Measurements from ENCODE around the gene GH1.
"Not testable (repeated sequence)": the region's sequence is repeated elsewhere in the genome, so short reads cannot be mapped to it uniquely, and the experiment has no call there.

GH1 gene

DNA sequence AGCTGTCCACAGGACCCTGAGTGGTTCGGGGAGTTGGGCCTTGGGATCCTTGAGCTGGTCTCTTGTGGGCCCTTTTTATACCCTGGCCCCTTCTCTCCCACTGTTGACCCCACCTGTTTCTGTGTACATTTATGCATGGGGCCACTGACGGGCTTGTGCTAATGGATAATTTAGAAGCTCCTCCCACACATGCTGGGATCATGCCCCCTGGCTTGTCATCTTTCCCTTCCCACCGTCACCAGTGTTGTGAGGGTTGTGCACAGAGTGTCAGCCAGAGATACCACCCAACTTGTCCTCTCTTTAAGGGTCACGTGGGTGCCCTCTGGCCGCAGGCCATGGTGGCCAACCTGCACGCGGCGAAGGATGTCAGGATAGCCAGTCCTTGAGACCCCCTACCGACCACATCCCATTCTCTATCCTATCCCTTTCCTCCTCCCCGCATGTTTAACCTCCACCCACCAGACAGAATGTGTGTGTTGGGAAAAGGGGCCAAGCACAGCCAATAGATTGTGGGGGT, at the start of gene GH1:
GH1 (minus strand) TSS at position 51 of the 517 bp plus-strand sequence. CDS start 63 bp downstream, outside the sequence.
- not testable (repeated sequence) for DNase-seq

DNA sequence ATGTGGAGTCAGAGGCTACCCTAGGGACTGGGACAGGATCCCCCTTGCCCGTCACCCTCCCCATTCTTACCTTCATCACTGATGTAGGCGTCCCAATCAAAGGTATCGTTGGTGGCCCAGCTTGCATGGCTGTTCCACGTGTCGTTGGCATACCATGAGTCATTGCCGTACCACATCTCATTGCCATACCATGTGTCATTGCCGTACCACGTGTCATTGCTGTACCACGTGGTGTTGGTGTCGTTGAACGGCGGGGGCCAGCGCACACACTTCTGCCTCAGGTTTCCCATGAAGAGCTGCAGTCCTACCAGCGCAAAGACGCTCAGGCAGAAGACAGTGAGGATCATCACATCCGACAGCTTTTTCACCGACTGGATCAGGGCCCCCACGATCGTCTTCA, 49.3 kb upstream of the GH1 start:
- DNase-seq: no peak

DNA sequence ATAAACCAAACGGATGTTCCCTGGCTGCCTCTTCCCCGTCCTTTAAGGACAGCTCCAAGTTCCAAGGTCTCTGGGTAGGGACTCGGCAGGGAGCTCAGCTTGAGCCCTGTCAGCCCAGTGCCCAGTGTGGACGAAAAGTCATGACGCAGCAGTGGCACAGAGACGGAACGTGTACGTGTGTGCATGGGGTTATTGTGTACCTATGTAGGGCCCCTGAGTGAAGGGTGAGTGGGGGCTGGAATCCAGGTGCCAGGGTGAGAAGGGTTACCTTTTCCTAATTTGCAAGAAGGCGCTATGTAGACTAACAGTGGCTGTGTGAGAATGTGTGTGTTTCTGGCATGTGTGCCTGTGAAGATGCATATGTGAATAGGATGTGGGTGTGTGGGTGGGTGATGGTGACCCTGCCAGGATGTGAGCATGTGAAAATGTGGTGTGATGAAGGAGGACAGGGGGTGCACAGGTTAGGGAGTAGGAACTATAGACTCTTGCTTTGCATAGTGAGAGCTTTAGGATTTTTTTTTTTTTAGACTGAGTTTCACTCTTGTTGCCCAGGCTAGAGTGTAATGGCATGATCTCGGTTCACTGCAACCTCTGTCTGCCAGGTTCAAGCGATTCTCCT, 48.1 kb upstream of the GH1 start:
- DNase-seq: no peak

DNA sequence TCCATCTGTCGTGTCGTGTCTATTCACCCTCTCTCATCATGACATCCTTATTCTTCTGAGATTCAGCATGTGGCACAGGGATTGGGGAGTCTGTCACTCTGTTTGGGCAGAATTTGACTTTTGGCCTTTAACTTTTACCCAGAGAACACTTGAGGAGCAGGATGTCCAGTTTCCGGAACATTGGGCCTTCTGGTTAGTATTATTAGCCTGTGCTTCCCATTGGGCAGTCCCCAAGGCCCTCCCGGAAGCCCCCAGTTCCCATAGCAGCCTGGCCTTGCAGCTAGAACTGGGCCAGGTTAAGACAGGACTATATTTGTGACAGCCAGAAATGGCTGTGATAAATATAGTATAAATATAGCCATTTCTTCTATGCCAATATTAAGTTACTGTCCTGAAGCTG, 44.5 kb upstream of the GH1 start:
- no peak for DNase-seq

DNA sequence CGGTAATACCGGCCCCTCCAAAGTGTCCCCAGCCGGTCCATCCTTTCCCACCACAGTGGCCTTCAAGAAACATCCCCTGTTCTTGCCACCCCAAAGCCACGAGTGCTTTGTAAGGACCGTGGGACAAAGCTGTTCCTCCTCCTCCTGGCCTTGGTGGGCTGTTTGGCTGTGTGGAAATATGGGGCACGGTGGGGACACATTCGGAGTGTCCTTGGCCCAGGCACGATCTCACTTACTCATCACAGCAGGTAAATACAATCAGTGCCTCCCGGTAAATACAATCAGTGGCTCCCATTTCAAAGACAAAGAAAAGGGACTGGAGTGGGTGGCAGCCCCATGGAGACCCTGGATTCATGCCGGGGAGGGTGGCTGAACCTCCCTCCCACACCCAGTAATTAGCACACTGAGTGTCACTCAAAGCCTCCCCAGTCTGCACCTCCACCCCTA, 43.7 kb upstream of the GH1 start:
- DNase-seq: no peak

DNA sequence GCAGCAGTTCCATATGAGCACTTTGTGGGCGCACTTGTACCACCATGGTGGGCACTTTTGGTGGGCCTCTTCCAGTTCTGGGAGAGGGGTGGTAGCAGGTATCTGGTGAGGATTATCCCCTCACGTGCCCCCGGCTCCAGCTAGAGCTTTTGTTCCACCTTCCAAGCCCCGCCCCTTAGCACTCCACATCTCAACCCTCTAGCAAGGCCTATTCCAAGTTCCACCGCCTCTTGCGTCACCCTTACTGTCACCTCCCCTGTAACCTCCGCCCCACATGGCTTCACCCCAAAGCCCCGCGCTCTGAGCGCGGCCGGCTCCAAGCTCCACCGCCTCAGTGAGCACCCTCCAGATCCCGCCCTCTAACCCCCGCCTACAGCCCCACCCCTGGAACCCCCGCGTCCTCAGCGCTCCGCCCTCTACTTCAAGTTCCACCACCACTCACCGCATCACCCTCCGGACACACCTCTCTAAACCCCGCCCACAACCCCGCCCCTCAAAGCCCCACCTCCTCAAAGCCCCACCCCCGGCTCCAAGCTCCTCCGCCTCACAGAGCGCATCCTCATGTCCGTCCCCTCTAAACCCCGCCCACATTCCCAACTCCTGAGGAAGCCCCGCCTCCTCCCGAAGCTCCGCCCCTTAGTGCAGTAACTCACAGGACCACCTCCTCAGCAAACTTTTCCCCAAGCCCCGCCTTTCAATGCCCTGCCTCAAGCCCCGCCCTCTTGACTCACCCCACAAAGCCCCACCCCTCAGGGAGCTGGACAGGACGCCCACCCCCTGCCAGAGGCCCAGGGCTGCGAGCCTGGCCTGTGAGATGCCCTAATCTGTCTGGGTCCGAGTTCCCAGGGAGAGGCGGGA, 42.9 kb upstream of the GH1 start:
- peak; percentile 9 to 14 for DNase-seq

DNA sequence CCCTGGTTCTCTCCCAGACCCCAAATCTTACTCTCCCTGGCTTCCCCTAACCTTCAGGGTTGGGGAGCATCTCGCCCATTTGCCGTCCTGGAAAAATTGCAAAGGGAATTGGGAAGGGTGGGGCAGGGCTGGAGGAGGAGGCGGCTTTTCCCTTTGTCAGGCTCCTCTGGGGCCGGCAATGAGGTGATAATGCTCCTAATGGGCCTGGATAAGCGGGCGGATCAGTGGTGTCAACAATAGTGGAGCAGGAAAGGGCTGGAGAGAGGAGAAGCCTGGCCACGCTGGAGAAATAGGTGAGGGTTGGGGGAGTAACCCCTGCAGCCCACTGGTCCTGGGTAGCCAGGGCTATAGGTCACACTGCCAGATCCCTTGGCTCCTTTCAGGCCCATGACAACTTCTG, 41.8 kb upstream of the GH1 start:
- DNase-seq: no peak

DNA sequence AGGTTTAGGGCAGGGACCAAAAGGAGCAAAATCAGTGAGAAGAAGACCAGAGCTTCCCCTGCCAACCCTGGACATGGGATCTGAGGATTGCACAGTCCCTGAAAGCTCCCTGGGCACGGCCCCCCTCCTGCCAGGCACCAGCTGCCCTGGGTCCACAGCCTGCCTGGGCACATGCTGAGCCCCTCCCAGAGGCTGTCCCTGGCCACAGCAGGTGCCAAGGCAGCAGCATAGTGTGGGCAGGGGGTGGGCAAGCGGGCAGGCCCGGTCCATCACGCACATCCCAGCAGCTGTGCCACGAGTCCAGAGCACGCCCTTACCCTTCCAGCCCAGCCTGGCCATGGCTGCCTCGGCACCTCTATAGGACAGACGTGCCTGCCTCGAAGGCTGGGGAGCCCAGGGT, 41.4 kb upstream of the GH1 start:
- no peak for DNase-seq

DNA sequence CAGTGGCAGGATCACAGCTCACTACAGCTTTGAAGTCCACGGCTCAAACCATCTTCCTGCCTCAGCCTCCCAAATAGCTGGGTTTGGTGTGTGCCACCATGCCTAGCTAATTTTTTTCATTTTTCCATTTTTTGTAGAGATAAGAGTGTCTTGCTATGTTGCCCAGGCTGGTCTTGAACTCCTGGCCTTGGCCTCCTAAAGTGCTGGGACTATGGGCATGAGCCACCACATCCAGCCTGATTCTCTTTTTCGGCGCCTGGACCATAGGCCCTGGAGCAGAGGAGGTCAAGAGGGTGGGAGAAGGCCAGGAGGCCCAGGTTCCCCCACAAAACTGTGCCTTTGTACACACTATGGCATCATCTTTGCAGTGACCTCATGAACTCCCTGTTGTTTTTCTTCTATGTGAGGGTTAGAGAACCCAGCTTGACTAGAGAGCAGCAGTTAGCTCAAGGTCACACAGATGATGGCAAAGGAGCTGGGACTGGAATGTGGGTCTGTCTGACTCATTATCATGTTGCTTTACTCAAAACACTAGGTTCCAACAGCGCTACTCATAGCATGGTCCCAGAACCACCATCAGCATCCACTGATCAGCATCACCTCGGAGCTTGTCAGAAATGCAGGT, 37.8 kb upstream of the GH1 start:
- no peak for DNase-seq

DNA sequence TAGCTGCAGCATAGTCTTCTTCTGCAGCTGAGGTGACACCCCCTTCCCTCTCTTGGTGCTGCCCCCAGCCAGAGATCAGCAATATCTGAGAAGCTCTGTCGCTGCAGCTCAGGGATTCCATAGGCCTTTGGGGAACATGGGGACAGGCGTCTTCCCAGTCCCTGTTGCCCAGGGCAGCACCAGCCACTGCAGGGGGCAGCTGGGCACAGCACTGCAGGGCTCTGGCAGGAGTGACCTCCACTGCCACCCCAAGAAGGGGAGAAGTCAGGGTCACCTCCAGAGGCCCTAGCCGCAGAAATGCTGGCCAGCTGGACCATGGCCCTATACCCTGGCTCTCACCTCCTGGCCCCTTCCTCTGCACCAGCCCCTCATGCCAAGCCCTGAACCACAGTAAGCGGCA, 37.2 kb upstream of the GH1 start:
- DNase-seq: no peak

DNA sequence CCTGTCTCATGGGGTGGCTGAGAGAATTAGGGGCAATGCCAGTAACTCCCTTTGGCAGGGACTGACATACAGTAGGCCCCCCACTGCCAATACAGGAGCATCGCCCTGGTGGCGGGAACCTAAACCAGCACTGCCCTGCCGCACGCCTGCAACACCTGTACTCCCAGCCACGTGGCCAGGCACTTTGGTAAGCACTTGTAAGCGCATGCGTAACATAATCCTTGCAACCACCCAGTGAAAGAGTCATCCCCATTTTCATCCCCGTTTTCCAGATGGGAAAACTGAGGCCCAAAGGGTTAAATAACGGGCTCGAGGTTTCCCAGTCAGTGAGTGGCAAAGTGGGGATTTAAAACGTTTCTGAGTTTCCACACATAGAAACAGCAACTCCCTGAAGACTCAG, 36.6 kb upstream of the GH1 start:
- DNase-seq: no peak

DNA sequence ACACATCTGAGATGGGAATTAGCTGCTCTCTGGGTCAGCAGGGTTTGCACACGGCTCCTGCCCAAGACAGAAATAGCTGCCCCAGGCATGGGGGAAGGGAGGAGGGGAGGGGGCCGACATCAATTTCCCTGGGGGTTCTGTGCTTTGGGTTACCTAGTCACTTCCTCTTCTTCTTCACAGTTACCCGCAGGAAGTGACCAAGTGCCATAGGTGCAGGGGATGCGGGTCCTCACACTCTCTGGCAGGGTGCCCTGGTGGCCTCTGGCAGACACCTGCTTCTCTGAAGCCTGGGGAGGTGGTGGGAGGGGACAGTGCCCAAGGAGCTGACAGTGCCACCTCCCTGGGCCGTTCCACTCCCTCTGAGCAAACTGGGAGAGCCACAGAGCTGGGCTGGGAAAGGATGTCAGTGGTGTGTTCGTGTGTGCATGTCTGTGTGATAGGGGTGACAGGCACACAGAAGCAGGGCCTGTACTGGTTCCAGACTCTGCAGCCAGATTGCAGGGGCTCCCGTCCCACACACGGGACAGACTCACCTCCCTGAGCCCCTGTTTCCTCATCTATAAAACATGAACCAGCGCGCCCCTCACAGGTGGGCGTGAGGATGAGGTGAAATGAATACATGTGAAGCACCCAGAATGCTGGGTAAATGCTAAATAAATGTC, 35.9 kb upstream of the GH1 start:
- no peak for DNase-seq

DNA sequence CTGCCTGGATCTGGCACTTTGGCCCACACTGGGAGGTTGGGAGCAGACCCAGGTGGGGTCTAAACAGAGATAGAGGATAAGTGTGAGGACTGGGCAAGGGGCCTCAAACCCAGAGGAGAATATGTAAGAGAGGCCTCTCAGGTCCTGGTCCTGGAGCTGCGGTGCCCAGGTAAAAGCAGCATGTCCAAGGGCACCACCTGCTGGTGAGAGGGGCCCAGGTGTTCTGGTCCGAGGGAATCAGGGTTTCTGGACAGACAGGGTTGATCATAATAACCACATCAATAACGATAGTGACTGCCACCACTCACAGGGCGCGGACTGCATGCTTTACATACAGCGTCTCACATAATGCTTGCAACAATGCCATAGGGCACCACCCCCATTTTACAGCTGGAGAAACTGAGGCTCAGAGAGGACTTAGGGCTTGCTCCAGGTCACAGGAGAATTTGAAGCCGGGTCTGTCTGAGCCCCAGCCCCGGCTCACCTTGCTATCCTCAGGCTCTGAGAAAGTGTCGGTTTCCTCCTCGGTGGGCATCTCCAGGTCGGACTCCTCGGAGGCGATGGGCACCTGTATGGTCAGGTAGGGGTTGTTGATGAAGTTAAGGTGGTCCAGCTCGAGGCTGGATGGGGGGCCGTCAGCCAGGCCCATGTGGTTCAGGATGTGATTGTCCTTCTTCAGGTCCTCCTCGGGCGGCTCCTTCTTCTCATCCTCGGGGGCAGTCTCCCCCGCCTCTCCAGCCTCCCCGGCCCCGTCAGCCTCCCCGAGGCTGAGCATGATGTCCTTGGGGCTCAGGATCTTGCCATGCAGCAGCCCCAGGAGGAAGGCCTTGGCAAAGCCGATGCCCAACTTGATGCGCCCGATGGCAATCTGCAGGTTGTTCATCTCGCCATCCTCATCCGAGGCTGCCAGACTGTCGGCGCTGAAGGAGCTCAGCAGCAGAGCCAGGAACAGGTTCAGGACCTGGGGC, 32.6 kb upstream of the GH1 start:
- DNase-seq: peak in 1 of 2 experiments; percentile 20

DNA sequence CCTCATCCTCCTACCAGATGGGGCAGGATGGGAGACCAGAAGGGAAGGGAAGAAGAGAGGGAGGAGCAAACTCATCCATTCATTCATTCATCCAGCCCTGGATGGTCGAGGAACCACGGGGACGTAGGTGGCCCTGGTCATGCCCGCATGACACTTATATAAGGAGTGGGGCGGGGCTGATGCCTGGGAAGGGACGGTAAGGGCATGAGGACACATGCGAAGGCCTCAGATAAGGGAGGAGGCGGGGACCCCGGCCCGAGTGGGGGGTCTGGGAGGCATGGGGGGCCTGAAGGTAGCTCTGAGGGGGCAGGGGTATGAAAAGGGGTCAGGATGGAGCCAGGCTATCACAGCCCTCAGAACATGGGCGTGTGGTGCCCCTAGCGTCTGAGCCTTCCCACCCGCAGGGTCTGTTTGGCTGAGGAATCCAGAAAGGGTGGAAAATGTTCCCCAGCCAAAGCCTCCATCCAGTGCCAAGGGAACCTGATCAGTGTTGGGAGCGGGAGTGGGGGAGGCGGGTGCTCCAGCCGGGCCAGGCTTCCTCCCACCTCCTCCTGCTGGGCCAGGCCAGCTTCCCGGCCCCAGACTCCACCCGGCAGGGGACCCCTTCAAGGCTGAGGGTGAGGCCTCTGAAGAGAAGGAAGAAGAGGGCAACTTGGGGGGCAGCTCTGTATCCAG, 31.1 kb upstream of the GH1 start:
- DNase-seq: no peak

DNA sequence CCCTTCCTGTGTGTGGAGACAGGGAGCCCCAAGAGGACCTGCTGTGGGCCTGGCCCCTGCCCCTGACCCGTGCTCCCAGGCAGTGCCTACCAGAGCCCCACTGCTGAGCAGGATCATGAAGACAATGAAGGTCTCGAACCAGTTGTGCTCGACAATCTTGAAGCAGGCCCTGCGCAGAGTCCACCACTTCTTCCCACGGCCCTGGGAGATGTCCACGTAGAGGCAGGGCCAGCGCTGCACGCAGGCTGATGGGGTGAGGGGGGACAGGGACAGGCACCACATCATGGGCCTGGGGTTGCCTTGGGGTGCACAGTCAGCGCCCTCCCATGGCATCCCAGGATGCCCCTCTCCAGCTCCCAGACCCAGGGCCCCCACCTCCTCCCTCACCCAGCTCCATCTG, 29.9 kb upstream of the GH1 start:
- DNase-seq: no peak

DNA sequence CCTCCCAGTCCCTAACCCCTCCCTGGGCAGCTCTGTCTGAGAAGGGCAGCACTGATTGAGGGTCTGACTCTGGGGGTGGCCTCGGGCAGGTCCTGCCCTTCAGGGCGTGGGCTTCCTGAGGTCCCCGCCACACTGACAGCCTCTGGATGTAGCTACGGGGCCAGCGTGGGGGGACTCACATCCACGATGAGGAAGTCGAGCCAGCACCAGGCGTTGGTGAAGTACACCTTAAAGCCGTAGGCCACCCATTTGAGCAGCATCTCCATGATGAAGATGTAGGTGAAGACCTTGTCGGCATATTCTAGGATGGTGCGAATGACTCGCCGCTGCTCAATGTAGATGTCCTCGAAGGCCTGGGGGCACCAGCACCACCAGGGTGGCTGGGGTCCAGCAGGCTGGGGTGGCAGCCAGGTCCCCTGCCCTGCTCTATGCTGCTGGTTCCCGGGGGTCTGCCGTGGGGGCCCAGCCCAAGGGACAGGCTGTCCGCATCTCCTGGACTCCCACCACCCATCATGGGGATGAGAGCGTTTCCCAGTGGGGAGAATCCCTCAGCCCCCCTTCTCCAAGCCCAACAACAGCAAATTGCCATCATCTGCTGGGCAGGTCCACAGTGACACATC, 29.2 kb upstream of the GH1 start:
- DNase-seq: no peak

DNA sequence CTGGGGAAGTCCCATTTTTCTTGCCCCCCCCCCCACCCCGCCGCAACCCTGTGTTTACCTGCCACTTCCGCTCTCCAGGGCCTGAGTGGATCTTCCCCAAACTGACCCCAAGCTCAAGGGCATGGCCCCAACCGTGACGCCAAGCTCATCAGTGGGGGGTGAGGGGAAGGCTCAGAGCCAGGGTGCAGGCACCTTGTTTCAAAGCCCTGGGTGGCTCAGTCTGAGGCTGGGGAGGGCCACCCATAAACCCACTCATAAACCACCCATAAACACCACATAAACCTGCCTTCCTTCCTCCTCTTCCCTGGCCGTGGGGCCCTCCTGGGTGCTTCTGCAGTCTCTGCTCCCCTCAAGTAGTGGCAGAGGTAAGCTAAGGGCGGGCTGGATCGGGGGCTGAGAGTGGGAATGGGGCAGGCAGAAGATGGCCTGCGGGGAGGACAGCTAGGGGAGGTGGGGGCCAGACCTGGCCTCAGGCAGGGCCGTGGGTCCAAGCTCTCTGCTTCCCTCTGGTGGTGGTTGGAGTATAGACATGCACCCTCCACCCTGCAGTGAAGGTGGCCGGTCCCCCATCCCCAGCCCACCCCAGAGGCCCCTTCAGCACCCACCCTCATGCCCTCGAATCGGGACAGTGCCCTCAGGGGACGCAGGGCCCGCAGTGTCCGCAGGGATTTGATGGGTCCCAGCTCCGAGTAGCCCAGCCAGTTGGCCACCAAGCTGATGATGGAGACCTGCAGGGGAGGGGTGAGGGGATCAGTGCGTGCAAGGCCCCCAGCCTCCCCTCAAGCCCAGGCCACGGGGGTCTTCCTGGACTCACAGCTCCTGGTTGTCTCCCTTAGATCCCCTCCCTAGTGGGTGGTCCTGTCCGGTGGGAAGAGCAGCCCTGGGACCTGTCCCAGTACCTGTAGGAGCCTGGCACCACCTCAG, 28.1 kb upstream of the GH1 start:
- DNase-seq: peak; percentile 42 to 44

DNA sequence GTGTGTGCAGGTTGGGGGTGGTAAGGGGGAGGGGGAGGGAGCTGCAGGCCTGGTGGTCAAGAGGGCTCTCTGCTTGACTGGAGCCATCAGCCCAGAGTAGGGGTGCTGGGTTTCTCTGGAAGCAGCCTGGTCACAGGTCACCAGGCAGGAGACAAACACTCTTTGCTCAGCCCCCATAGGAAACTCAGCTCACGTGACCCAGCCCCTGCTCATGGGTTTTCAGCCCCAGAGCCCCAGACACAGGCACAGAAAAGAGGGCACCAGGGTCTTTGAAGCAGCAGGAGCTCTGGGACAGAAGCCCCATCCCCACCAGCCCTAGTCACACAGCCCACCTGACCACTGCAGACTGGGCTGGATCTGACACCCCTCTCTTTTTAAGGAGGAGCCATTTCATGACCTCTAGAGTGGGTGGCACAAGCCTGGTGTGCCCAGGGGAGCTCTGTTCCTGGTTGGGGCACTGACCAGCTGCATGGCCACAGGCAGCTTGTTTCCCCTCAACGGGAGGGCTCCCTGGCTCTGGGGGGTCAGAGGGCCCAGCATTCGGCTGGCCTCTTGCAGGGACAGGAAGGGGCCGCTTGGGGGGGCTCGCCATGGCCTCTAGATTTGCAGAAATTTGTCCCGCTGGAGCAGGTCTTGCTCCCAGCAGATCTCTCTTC, 27.3 kb upstream of the GH1 start:
- DNase-seq: no peak

Measured in activated CD4-positive, alpha-beta T cell treated with anti-CD3 and anti-CD28 coated beads, Interleukin-2, amount 50 U/mL, for 4 hours (primary cell).